ENCODE data around the gene GIGYF2. TPM values are rescaled to one million over a fixed set of nuclear protein-coding genes. Genes with fewer than 3 reads are reported as not detected.
A peak's percentile ranks its signal among the peaks of the same experiment; 100 is the strongest.

Gene GIGYF2
- total and polyA plus RNA-seq, 2 of the 13 experiments (the other 11 are each of a cell fraction or from before 2014, with no cell fraction given), result 44.9 to 73.5 TPM

DNA sequence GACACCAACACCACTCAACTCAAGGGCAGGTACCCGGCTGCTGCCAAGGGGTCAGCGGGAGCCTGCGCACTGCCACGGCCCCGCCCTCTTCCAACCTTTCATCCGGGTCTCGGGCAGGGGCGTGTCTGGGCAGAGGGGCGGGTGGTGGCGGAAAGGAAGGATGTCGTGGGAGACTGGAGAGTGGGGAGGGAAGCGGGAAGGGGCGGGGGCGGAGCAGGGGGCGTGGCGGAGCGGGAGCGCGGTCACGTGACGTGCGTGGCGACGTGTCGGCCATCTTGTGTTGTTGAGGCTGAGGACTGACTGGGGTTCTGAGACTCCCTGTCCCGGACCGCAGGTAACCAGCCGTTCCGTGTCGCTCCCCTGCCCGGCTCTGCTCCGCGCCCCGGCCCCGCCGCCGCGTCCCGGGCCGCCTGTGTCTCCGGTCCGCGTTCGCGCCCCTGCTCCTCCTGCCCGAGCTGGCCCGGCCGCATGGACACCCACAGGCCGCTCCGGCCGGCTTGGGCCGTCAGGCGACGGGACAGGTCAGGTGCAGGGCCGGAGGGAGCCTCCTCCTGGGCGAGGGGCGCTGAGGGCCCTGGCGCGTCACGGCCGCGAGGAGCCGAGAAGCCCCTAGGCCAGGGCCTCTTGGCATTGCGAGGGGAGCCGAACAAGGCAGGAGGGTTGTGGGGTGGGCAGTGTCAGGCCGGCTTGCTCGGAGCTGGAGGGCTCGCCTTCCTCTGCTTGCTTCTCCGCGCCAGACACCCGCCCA lies at the start of gene GIGYF2 (continued):
- TF ChIP-seq, protein P1, sequence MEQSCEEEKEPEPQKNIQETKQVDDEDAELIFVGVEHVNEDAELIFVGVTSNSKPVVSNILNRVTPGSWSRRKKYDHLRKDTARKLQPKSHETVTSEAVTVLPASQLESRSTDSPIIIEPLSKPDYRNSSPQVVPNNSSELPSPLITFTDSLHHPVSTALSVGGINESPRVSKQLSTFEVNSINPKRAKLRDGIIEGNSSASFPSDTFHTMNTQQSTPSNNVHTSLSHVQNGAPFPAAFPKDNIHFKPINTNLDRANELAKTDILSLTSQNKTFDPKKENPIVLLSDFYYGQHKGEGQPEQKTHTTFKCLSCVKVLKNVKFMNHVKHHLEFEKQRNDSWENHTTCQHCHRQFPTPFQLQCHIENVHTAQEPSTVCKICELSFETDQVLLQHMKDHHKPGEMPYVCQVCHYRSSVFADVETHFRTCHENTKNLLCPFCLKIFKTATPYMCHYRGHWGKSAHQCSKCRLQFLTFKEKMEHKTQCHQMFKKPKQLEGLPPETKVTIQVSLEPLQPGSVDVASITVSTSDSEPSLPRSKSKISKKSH (CRISPR knock-in tag; IDR thresholded peaks at IDR 0.05; ENCODE audit: borderline replicate concordance), result no peak
- TF ChIP-seq ZNF772 (CRISPR knock-in tag; IDR thresholded peaks at IDR 0.05) (peak; percentile 55; the same call in 1 of the 2 replicates), ZC3H4 (CRISPR knock-in tag; IDR thresholded peaks at IDR 0.05; ENCODE audit: borderline replicate concordance) (no peak), EED (CRISPR knock-in tag; IDR thresholded peaks at IDR 0.05) (peak; percentile 95), MED1 (CRISPR knock-in tag; IDR thresholded peaks at IDR 0.05) (0 out of 2 replicates have a peak, but pooled peaks have one; percentile 16), ZMYM4 (CRISPR knock-in tag; IDR thresholded peaks at IDR 0.05) (peak; percentile 78), SOX13 (IDR thresholded peaks at IDR 0.05) (no peak), SOX13 (CRISPR knock-in tag; conservative IDR thresholded peaks at IDR 0.05 in 1 of 2, IDR thresholded peaks at IDR 0.05 in 1 of 2) (no peak; a peak in 1 of 4 replicates), JUND (CRISPR knock-in tag; IDR thresholded peaks at IDR 0.05) (no peak), SMC3 (IDR thresholded peaks at IDR 0.05; ENCODE audit: low read length) (no peak), RBM22 (optimal IDR thresholded peaks at IDR 0.05; ENCODE audit: low read length) (no peak), MAFF (IDR thresholded peaks at IDR 0.05; ENCODE audit: low read depth, low read length) (no peak), RCOR2 (CRISPR knock-in tag; IDR thresholded peaks at IDR 0.05) (no peak)
- TF ChIP-seq, protein P2, sequence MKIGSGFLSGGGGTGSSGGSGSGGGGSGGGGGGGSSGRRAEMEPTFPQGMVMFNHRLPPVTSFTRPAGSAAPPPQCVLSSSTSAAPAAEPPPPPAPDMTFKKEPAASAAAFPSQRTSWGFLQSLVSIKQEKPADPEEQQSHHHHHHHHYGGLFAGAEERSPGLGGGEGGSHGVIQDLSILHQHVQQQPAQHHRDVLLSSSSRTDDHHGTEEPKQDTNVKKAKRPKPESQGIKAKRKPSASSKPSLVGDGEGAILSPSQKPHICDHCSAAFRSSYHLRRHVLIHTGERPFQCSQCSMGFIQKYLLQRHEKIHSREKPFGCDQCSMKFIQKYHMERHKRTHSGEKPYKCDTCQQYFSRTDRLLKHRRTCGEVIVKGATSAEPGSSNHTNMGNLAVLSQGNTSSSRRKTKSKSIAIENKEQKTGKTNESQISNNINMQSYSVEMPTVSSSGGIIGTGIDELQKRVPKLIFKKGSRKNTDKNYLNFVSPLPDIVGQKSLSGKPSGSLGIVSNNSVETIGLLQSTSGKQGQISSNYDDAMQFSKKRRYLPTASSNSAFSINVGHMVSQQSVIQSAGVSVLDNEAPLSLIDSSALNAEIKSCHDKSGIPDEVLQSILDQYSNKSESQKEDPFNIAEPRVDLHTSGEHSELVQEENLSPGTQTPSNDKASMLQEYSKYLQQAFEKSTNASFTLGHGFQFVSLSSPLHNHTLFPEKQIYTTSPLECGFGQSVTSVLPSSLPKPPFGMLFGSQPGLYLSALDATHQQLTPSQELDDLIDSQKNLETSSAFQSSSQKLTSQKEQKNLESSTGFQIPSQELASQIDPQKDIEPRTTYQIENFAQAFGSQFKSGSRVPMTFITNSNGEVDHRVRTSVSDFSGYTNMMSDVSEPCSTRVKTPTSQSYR (CRISPR knock-in tag; IDR thresholded peaks at IDR 0.05; ENCODE audit: borderline replicate concordance), result no peak
- TF ChIP-seq, protein P3, sequence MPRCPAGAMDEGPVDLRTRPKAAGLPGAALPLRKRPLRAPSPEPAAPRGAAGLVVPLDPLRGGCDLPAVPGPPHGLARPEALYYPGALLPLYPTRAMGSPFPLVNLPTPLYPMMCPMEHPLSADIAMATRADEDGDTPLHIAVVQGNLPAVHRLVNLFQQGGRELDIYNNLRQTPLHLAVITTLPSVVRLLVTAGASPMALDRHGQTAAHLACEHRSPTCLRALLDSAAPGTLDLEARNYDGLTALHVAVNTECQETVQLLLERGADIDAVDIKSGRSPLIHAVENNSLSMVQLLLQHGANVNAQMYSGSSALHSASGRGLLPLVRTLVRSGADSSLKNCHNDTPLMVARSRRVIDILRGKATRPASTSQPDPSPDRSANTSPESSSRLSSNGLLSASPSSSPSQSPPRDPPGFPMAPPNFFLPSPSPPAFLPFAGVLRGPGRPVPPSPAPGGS (CRISPR knock-in tag; IDR thresholded peaks at IDR 0.05), result peak; percentile 91; the same call in 1 of the 2 replicates
- TF ChIP-seq, protein P4, sequence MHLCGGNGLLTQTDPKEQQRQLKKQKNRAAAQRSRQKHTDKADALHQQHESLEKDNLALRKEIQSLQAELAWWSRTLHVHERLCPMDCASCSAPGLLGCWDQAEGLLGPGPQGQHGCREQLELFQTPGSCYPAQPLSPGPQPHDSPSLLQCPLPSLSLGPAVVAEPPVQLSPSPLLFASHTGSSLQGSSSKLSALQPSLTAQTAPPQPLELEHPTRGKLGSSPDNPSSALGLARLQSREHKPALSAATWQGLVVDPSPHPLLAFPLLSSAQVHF (CRISPR knock-in tag; IDR thresholded peaks at IDR 0.05), result peak; percentile 89; the same call in 1 of the 2 replicates
- TF ChIP-seq, protein P5, sequence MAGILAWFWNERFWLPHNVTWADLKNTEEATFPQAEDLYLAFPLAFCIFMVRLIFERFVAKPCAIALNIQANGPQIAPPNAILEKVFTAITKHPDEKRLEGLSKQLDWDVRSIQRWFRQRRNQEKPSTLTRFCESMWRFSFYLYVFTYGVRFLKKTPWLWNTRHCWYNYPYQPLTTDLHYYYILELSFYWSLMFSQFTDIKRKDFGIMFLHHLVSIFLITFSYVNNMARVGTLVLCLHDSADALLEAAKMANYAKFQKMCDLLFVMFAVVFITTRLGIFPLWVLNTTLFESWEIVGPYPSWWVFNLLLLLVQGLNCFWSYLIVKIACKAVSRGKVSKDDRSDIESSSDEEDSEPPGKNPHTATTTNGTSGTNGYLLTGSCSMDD (CRISPR knock-in tag; IDR thresholded peaks at IDR 0.05), result no peak
- TF ChIP-seq, protein P6, sequence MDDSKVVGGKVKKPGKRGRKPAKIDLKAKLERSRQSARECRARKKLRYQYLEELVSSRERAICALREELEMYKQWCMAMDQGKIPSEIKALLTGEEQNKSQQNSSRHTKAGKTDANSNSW (CRISPR knock-in tag; IDR thresholded peaks at IDR 0.05; ENCODE audit: borderline replicate concordance), result no peak; the same call in 1 of the 2 replicates
